ENCODE data around the gene RAD9A.
"Not testable (repeated sequence)": the region's sequence is repeated elsewhere in the genome, so short reads cannot be mapped to it uniquely, and the experiment has no call there.

RAD9A gene

DNA sequence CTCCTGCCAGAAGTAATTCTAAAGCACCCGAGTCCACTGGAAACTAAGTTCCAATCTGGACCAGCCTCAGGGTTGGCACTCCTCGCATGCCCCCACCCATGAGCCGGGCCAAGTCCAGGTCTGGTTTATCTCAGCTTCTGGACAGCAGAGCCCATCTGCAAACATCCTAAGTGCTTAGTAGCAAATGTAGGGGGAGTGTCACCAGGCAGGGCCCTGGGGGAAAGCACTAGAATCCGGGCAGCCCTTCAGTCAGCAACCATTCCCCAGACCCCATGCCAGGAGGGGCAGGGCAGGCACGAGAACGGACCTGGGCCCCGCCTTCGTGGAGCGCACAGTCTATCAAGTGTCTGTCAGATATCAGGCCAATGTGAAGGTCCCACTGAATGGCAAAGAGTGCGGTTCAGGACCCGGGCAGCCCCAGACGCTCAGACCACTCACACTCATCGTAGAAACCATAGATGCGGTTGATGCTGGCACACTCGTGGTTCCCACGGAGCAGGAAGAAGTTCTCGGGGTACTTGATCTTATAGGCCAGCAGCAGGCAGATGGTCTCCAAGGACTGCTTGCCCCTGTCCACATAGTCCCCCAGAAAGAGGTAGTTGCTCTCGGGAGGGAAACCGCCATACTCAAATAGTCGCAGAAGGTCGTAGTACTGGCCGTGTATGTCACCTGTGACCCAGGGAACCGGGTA is 8.6 kb downstream of the RAD9A start:
- no peak for TF ChIP-seq CTCF (IDR thresholded peaks at IDR 0.05; ENCODE audit: low read depth, low read length)
- peak overlapping the region; percentile 95 for H3K4me3 ChIP-seq (ENCODE audit: low read depth, low read length)

- no peak for TF ChIP-seq CTCF (IDR thresholded peaks at IDR 0.05; ENCODE audit: low read depth, low read length)
- peak overlapping the region; percentile 95 for H3K4me3 ChIP-seq (ENCODE audit: low read depth, low read length)
These were observed 9.2 kb downstream of the RAD9A start for GRCh38 chr11:67400942-67401494.

DNA sequence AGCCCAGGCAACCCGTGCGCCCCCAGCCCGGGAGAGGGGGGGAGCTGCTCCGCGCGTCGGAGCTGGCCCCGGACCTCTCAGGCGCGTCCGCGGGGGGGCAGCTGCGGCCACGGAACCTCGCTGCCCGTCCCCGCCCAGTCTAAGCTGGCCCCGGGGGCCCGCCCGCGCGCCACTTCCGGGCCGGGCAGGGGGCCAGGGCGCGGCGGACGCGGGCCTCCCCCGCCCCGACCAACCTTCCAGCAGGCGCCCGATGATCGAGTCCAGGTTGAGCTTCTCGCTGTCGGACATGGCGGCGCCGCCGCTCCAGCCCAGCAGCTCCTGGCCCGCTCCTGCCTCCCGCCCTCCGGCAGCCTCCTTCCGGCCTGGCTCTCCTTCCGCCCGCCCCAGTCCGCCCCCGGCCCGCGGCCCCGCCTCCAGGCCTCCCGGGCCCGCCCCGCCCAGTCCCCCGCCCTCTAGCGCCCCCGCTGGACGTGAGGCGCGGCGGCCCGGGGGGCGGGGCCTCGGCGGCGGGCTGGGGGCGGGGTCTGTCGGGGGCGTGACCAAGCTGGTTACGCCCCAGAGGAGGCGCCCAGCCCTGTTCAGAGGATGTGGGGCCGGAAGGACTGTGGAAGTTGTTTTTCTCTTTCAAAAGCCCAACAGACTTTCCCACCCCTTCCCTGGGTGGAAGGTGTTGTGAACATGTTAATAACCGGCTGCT is 9.9 kb downstream of the RAD9A start, which contains the start of gene PPP1CA:
Gene PPP1CA (minus strand): TSS at position 364 of the 697 bp plus-strand sequence. CDS start 76 bp downstream, at position 288.
- no peak for TF ChIP-seq CTCF (IDR thresholded peaks at IDR 0.05; ENCODE audit: low read depth, low read length)
- H3K4me3 ChIP-seq (ENCODE audit: low read depth, low read length): peak within 1 kb of the TSS; percentile 95

DNA sequence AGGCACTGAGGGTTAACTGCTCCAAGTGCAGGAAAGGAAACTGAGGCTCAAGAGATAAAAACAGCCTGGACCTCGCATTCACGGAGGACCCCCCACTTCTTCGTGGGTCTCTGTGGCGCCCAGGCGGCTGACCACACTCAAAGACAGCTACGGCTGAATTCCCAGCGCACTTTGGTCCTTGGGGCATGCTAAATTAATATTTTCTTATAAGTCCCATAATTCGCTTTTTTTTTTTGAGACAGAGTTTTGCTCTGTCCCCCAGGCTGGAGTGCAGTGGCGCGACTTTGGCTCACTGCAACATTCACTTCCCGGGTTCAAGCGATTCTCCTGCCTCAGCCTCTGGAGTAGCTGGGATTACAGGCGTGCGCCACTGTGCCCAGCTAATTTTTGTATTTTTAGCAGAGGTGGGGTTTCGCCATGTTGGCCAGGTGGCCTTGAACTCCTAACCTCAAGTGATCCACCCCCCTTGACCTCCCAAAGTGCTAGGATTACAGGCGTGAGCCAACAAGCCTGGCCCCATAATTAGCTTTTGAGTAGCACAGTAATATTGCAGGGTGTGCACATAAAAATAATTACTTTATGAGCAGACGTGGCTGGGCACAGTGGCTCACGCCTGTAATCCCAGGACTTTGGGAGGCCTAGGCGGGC is 10.5 kb downstream of the RAD9A start:
- peak overlapping the region; percentile 45 for H3K4me3 ChIP-seq (ENCODE audit: low read depth, low read length)

DNA sequence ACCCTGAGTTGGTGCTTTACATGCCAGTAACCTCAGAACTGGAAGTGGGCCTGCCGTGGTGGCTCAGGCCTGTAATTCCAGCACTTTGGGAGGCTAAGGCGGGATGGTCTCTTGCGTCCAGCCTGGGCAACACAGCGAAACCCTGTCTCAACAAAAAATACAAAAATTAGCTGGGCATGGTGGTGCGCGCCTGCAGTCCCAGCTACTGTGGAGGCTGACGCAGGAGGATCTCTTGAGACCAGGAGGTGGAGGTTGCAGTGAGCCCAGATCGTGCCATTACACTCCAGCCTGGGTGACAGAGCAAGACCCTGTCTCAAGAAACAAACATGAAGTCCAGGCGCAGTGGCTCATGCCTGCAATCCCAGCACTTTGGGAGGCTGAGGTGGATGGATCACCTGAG is 11.3 kb downstream of the RAD9A start:
- H3K4me3 ChIP-seq (ENCODE audit: low read depth, low read length): not testable (repeated sequence)

- H3K4me3 ChIP-seq (ENCODE audit: low read depth, low read length): no peak overlapping the region
- no peak for TF ChIP-seq CTCF (IDR thresholded peaks at IDR 0.05; ENCODE audit: low read depth, low read length)
These were observed 12.9 kb downstream of the RAD9A start for GRCh38 chr11:67404515-67405195.

DNA sequence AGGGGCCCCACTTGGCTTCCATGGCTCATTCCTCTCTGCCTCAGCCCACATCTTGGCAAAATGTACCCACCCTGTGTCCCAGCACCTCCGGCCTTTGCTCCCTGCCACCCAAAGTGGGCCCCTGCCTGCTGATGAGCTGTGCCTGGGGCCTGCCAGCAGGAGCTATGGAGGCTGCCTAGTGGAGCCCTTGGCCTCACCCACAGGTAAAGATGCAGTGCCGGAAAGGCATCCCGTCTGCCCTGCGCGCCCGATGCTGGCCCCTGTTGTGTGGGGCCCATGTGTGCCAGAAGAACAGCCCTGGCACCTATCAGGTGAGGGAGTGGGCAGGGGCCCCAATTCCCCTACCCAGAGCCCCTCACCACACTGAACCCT is 13.4 kb downstream of the RAD9A start:
- no peak for TF ChIP-seq CTCF (IDR thresholded peaks at IDR 0.05; ENCODE audit: low read depth, low read length)
- no peak overlapping the region for H3K4me3 ChIP-seq (ENCODE audit: low read depth, low read length)
